Activated CD8-positive, alpha-beta T cell treated with anti-CD3 and anti-CD28 coated beads, Interleukin-2, amount 10 ng/mL, durations not matched to agents 7 days and 5 days (primary cell): ENCODE data around the gene UGT1A7. TPM values are rescaled to one million over a fixed set of nuclear protein-coding genes. Genes with fewer than 3 reads are reported as not detected.

Experiments used
- ATAC-seq: fragments of 150-1000 bp; cut with Tn5 transposase; one replicate; pipeline ENCODE4 v1.10.0; 2021; ENCODE audit warnings: moderate library complexity
- CTCF ChIA-PET: fragments of 350-600 bp; sonication (Branson Sonifier 250); formaldehyde crosslinking; loops from one replicate; lab custom pipeline; 2021; ENCODE audit warnings: antibody characterized with exemption; lab: Charles Lee
- POLR2A ChIA-PET: fragments of 350-600 bp; sonication (Branson Sonifier 250); formaldehyde crosslinking; loops from one replicate; lab custom pipeline; 2021; ENCODE audit warnings: antibody characterized with exemption; lab: Charles Lee
- DNase-seq: peaks from one replicate; pipeline ENCODE4 v3.0.0-alpha.2; 2020
- H3K27ac Mint-ChIP-seq: one replicate; pipeline ENCODE4 v1.8.0; 2021; ENCODE audit warnings: mild to moderate bottlenecking, mixed read lengths
- H3K27me3 Mint-ChIP-seq: one replicate; pipeline ENCODE4 v1.8.0; 2021; ENCODE audit warnings: low read depth, mixed read lengths
- H3K36me3 Mint-ChIP-seq: one replicate; pipeline ENCODE4 v1.8.0; 2021; ENCODE audit warnings: low read depth, mixed read lengths
- H3K4me1 Mint-ChIP-seq: one replicate; pipeline ENCODE4 v1.8.0; 2021; ENCODE audit warnings: low read depth, mixed read lengths
- H3K4me3 Mint-ChIP-seq: one replicate; pipeline ENCODE4 v1.8.0; 2021; ENCODE audit warnings: mild to moderate bottlenecking, mixed read lengths
- H3K9me3 Mint-ChIP-seq: one replicate; pipeline ENCODE4 v1.8.0; 2022; ENCODE audit warnings: mixed read lengths; ENCODE audit not compliant: insufficient read depth
- total RNA-seq, 2 experiments: library from RNA; stranded (reverse); gene quantifications; one replicate each; pipeline ENCODE4 v1.2.3, GENCODE V29; 2021

Gene UGT1A7
- total RNA-seq, 2 experiments from 2014 or later = not detected

- ATAC-seq (no peak), DNase-seq (no peak)
- H3K4me1 Mint-ChIP-seq = no peaks in the 10 kb centered on the region
- H3K9me3 Mint-ChIP-seq = no peaks in the 10 kb centered on the region
- H3K27me3 Mint-ChIP-seq = peaks cover 22% of the 10 kb centered on the region
- CTCF ChIA-PET = no interaction called here
- no peaks in the 10 kb centered on the region for H3K36me3 Mint-ChIP-seq
- H3K4me3 Mint-ChIP-seq = no peak overlapping the region
- POLR2A ChIA-PET = no interaction called here
- no peak overlapping the region for H3K27ac Mint-ChIP-seq
These were observed 24.3 kb downstream of the UGT1A7 start for GRCh38 chr2:233705911-233706506.

DNA sequence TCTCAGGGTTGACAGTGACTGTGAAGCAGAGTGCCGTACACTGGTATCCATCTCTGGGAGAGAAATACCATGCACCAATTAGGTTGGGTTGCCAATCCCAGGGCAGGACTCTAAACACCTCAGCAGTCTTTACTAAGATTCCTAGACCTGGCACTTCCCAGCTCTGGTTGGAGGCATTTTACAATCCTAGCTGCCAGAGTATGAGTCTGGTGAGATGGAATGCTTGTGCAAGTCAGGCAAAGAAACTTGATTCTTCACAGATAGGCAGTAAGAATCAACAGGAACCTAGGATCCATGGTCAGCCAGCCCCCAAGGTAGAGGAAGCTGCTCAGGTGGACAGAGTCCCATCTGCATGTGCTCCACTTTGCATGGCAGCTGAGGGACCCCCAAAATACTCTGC, 25.0 kb downstream of the UGT1A7 start:
- DNase-seq (no peak), ATAC-seq (no peak)
- Mint-ChIP-seq H3K4me3 (no peak overlapping the region), H3K36me3 (no peaks in the 10 kb centered on the region), H3K4me1 (peaks cover 2% of the 10 kb centered on the region), H3K9me3 (no peaks in the 10 kb centered on the region), H3K27me3 (peaks cover 21% of the 10 kb centered on the region), H3K27ac (no peak overlapping the region)
- ChIA-PET CTCF (no interaction called here), POLR2A (no interaction called here)

DNA sequence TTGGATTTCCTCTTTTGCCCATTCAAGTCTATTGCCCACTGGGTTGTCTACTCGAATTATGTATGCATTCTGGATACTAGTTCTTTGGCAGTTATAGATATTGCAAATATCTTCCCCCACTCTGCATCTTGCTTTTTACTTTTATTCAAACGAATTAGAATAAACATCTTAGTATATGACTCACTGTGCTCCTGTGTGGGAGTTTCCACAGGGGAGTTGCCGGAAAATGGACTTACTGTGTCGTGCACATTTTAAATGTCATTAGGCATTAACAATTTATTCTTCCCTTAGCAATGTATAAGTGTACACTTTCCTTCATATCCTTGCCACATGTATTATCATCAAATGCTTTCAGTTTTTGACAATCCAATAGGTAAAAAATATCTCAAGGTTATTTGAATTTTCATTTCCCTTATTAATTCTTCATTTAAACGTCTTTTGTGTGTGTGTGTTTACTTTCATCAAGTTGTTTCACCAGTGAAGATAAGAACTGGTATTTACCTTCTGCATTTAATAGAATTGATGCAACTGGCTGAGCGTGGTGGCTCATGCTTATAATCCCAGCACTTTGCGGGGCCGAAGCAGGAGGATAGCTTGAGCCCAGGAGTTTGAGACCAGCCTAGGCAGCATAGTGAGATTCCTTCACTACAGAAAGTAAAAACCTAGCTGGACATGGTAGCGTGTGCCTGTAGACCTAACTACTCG, 26.4 kb downstream of the UGT1A7 start:
- DNase-seq (no peak), ATAC-seq (no peak)
- H3K27me3 Mint-ChIP-seq = peaks cover 12% of the 10 kb centered on the region
- CTCF ChIA-PET = no interaction called here
- no peaks in the 10 kb centered on the region for H3K9me3 Mint-ChIP-seq
- POLR2A ChIA-PET = no interaction called here
- H3K4me3 Mint-ChIP-seq = no peak overlapping the region
- H3K36me3 Mint-ChIP-seq = no peaks in the 10 kb centered on the region
- peaks cover 5% of the 10 kb centered on the region for H3K4me1 Mint-ChIP-seq
- H3K27ac Mint-ChIP-seq = no peak overlapping the region

GRCh38 chr2:233708942-233709341, 27.2 kb downstream of the UGT1A7 start:
- H3K27me3 Mint-ChIP-seq = peaks cover 11% of the 10 kb centered on the region
- POLR2A ChIA-PET = no interaction called here
- H3K4me1 Mint-ChIP-seq = peaks cover 11% of the 10 kb centered on the region
- H3K9me3 Mint-ChIP-seq = no peaks in the 10 kb centered on the region
- ATAC-seq (no peak), DNase-seq (no peak)
- H3K36me3 Mint-ChIP-seq = no peaks in the 10 kb centered on the region
- H3K4me3 Mint-ChIP-seq = no peak overlapping the region
- CTCF ChIA-PET = no interaction called here
- no peak overlapping the region for H3K27ac Mint-ChIP-seq

DNA sequence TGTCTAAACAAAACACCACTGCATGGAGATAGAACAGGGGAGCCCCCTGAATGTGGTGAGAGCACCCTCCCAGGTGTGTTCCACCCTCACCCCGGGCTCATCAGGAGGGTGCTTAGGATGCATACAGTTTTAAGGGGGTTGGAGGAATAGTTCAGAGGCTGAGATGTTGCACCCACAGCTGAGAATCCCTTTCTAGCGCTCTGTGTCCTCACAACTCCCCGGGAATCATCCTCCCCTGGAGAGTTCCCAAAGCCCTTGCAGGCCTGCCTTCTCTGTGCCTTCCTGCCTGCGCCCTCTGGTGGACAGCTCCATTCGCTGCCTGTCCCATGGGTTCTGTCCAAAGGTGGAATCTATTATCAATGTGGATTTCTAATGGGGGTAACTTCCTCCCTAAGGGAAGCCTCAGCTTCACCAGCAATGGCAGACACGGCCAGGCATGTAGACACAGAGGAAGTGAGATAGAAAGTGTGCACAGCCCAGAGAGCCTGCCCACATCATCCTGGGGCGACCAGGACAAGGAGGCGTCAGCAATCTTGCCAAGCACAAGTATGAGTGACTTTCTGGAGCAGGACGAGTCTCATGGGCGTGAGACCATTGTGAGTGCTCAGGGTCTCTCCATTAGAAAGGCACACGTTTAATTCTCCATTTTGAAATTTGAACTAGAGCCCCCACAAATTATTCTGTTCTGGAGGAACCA, 29.8 kb downstream of the UGT1A7 start:
- Mint-ChIP-seq H3K4me1 (peaks cover 16% of the 10 kb centered on the region), H3K36me3 (no peaks in the 10 kb centered on the region)

DNA sequence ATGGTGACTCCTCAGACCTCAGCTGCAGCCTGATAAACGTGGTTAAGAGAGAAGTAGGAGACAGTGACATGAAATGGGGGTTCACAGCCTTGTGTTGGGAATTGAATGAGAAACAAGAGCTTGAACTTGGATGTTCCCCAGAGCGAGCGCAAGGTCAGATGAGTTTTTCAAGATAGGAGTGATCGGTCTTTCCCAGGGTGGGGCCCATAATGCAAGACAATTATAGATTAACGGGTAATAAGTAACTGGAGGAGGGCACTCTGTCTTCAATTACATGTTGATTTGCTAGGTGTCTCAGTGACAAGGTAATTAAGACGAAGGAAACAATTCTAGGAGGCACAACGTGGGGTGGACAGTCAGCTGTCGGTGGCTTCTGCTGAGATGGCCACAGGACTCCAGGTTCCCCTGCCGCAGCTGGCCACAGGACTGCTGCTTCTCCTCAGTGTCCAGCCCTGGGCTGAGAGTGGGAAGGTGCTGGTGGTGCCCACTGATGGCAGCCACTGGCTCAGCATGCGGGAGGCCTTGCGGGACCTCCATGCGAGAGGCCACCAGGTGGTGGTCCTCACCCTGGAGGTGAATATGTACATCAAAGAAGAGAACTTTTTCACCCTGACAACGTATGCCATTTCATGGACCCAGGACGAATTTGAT, 31.0 kb downstream of the UGT1A7 start, which contains the start of gene UGT1A5:
TSS of gene UGT1A5 (plus strand) at position 297 of the 651 bp plus-strand sequence. CDS start at position 382, 85 bp downstream.
- DNase-seq = no peak
- no peak for ATAC-seq
- Mint-ChIP-seq H3K4me3 (no peak within 1 kb of the TSS), H3K27ac (no peak within 1 kb of the TSS), H3K4me1 (peaks cover 16% of the 10 kb centered on the region), H3K27me3 (peaks cover 12% of the 10 kb centered on the region), H3K9me3 (no peaks in the 10 kb centered on the region), H3K36me3 (no peaks in the 10 kb centered on the region)
- ChIA-PET POLR2A (no interaction called here), CTCF (interaction anchor here (0.7 kb wide), 1 partner anchor 236 kb away, joined by 3 read pairs; no protein-coding TSS in a partner anchor)

More for the DNA sequence above, 29.8 kb downstream of the UGT1A7 start:
- ATAC-seq (peak; percentile 84), DNase-seq (peak; percentile 78)
- CTCF ChIA-PET = interaction anchor here (1.0 to 1.1 kb wide), 2 partner anchors 15 to 661 kb away, joined by 3 to 4 read pairs; no protein-coding TSS in a partner anchor
- Mint-ChIP-seq H3K27ac (no peak overlapping the region), H3K27me3 (peaks cover 12% of the 10 kb centered on the region), H3K9me3 (no peaks in the 10 kb centered on the region), H3K4me3 (no peak overlapping the region)
- POLR2A ChIA-PET = no interaction called here

GRCh38 chr2:233713262-233713615, 31.5 kb downstream of the UGT1A7 start:
- CTCF ChIA-PET = no interaction called here
- H3K4me1 Mint-ChIP-seq = peaks cover 16% of the 10 kb centered on the region
- H3K4me3 Mint-ChIP-seq = no peak overlapping the region
- ATAC-seq = no peak
- no peaks in the 10 kb centered on the region for H3K9me3 Mint-ChIP-seq
- POLR2A ChIA-PET = no interaction called here
- no peaks in the 10 kb centered on the region for H3K36me3 Mint-ChIP-seq
- no peak for DNase-seq
- H3K27me3 Mint-ChIP-seq = peaks cover 12% of the 10 kb centered on the region
- H3K27ac Mint-ChIP-seq = no peak overlapping the region

- no peak for DNase-seq
- POLR2A ChIA-PET = no interaction called here
- Mint-ChIP-seq H3K27ac (no peak overlapping the region), H3K4me3 (no peak overlapping the region), H3K4me1 (peaks cover 16% of the 10 kb centered on the region), H3K27me3 (peaks cover 13% of the 10 kb centered on the region), H3K36me3 (no peaks in the 10 kb centered on the region), H3K9me3 (no peaks in the 10 kb centered on the region)
- ATAC-seq = no peak
- CTCF ChIA-PET = no interaction called here
These were observed 32.4 kb downstream of the UGT1A7 start for GRCh38 chr2:233714121-233714520.

- Mint-ChIP-seq H3K4me3 (no peak within 1 kb of the TSS), H3K27ac (no peak within 1 kb of the TSS)
- POLR2A ChIA-PET = no interaction called here
These were observed 36.9 kb downstream of the UGT1A7 start, which contains the start of gene UGT1A4 for GRCh38 chr2:233718552-233718951. TSS of gene UGT1A4 (plus strand) at chr2:233718736. CDS start at chr2:233718821, 85 bp downstream.

DNA sequence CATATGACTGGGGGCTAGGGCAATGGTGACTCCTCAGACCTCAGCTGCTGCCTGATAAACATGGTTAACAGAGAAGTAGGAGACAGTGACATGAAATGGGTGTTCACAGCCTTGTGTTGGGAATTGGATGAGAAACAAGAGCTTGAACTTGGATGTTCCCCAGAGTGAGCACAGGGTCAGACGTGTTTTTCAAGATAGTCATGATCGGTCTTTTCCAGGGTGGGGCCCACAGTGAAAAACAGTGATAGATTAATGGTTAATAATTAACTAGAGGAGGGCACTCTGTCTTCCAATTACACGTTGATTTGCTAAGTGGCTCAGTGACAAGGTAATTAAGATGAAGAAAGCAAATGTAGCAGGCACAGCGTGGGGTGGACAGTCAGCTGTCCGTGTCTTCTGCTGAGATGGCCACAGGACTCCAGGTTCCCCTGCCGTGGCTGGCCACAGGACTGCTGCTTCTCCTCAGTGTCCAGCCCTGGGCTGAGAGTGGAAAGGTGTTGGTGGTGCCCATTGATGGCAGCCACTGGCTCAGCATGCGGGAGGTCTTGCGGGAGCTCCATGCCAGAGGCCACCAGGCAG, 47.1 kb downstream of the UGT1A7 start, which contains the start of gene UGT1A3:
TSS of gene UGT1A3 (plus strand) at position 320 of the 579 bp plus-strand sequence. CDS start at position 405, 85 bp downstream.
- H3K4me3 Mint-ChIP-seq = no peak within 1 kb of the TSS
- no peaks in the 10 kb centered on the region for H3K9me3 Mint-ChIP-seq
- no peak for ATAC-seq
- H3K4me1 Mint-ChIP-seq = no peaks in the 10 kb centered on the region
- DNase-seq = no peak
- no peaks in the 10 kb centered on the region for H3K36me3 Mint-ChIP-seq
- ChIA-PET POLR2A (no interaction called here), CTCF (interaction anchor here (0.7 kb wide), 1 partner anchor 84 kb away, joined by 3 read pairs; no protein-coding TSS in a partner anchor)
- no peak within 1 kb of the TSS for H3K27ac Mint-ChIP-seq
- peaks cover 5% of the 10 kb centered on the region for H3K27me3 Mint-ChIP-seq

More at GRCh38 chr2:233718552-233718951, 36.9 kb downstream of the UGT1A7 start, which contains the start of gene UGT1A4:
- H3K27me3 Mint-ChIP-seq = peaks cover 16% of the 10 kb centered on the region
- no peaks in the 10 kb centered on the region for H3K36me3 Mint-ChIP-seq
- DNase-seq = no peak
- H3K9me3 Mint-ChIP-seq = no peaks in the 10 kb centered on the region
- peaks cover 9% of the 10 kb centered on the region for H3K4me1 Mint-ChIP-seq
- ATAC-seq = no peak
- CTCF ChIA-PET = no interaction called here
